ENCODE results near the gene KCNK1. TPM values are rescaled to one million over a fixed set of nuclear protein-coding genes. Genes with fewer than 3 reads are reported as not detected.
A peak's percentile ranks its signal among the peaks of the same experiment; 100 is the strongest.
"Not testable (repeated sequence)": the region's sequence is repeated elsewhere in the genome, so short reads cannot be mapped to it uniquely, and the experiment has no call there.

Gene KCNK1
- total RNA-seq, 4 donors from 2014 or later: 13.1 to 19.7 (median 17.2) TPM

- no peak for DNase-seq (ENCODE audit: low spot score in 2 of 2)
- TF ChIP-seq CTCF (IDR thresholded peaks at IDR 0.05): no peak
- TF ChIP-seq POLR2A (IDR thresholded peaks at IDR 0.05): no peak
- peak overlapping the region; percentile 38 for H3K4me3 ChIP-seq (ENCODE audit: low read depth, poor library complexity, severe bottlenecking)
- intact Hi-C loops (cut with DNase I; ENCODE audit: low total_unique reads): no loop called here
- WGBS, 2 donors: 24 to 25% methylated on average over 31 to 35 of the region's 36 CpGs
Measured at GRCh38 chr1:233614743-233615521, 1.0 kb downstream of the KCNK1 start.

GRCh38 chr1:233615571-233615970, 1.7 kb downstream of the KCNK1 start:
- whole genome bisulfite sequencing, 2 donors: 42 to 57% methylated on average over 3 of the region's 3 CpGs
- intact Hi-C loops (cut with DNase I; ENCODE audit: low total_unique reads): no loop called here
- DNase-seq (ENCODE audit: low spot score in 2 of 2): no peak
- TF ChIP-seq POLR2A (IDR thresholded peaks at IDR 0.05): no peak
- TF ChIP-seq CTCF (IDR thresholded peaks at IDR 0.05): no peak
- no peak overlapping the region for H3K4me3 ChIP-seq (ENCODE audit: low read depth, poor library complexity, severe bottlenecking)

GRCh38 chr1:233617025-233617424, 3.1 kb downstream of the KCNK1 start:
- H3K4me3 ChIP-seq (ENCODE audit: low read depth, poor library complexity, severe bottlenecking): no peak overlapping the region
- intact Hi-C loops (cut with DNase I; ENCODE audit: low total_unique reads): no loop called here
- TF ChIP-seq CTCF (IDR thresholded peaks at IDR 0.05) (no peak), POLR2A (IDR thresholded peaks at IDR 0.05) (no peak)
- no peak for DNase-seq (ENCODE audit: low spot score in 2 of 2)
- WGBS, 2 donors: 77 to 87% methylated on average over 1 of the region's 1 CpG

GRCh38 chr1:233619414-233619813, 5.5 kb downstream of the KCNK1 start:
- H3K4me3 ChIP-seq (ENCODE audit: low read depth, poor library complexity, severe bottlenecking); DNase-seq (ENCODE audit: low spot score in 2 of 2); intact Hi-C loops (cut with DNase I; ENCODE audit: low total_unique reads): not testable (repeated sequence)
- WGBS, 2 donors: 89 to 92% methylated on average over 7 of the region's 7 CpGs

GRCh38 chr1:233620065-233620464, 6.2 kb downstream of the KCNK1 start:
- TF ChIP-seq POLR2A (IDR thresholded peaks at IDR 0.05) (no peak), CTCF (IDR thresholded peaks at IDR 0.05) (no peak)
- H3K4me3 ChIP-seq (ENCODE audit: low read depth, poor library complexity, severe bottlenecking): no peak overlapping the region
- WGBS, 2 donors: 89 to 90% methylated on average over 2 of the region's 2 CpGs
- no peak for DNase-seq (ENCODE audit: low spot score in 2 of 2)
- intact Hi-C loops (cut with DNase I; ENCODE audit: low total_unique reads): no loop called here

- TF ChIP-seq POLR2A (IDR thresholded peaks at IDR 0.05) (no peak), CTCF (IDR thresholded peaks at IDR 0.05) (no peak)
- 90 to 94% methylated on average over 3 of the region's 3 CpGs for WGBS, 2 donors
- no peak overlapping the region for H3K4me3 ChIP-seq (ENCODE audit: low read depth, poor library complexity, severe bottlenecking)
- intact Hi-C loops (cut with DNase I; ENCODE audit: low total_unique reads): no loop called here
- DNase-seq (ENCODE audit: low spot score in 2 of 2): no peak
Measured at GRCh38 chr1:233621923-233622322, 8.0 kb downstream of the KCNK1 start.

All from lower leg skin (tissue), 4 donors.